CD8-positive, alpha-beta memory T cell (primary cell): ENCODE measurements around the gene MKI67. TPM values are rescaled to one million over a fixed set of nuclear protein-coding genes. Genes with fewer than 3 reads are reported as not detected.

Experiments used
- CTCF ChIA-PET: fragments of 350-600 bp; sonication (Branson Sonifier 250); formaldehyde crosslinking; loops from one replicate; lab custom pipeline; 2021; ENCODE audit warnings: antibody characterized with exemption; lab: Charles Lee
- POLR2A ChIA-PET: fragments of 350-600 bp; sonication (Branson Sonifier 250); formaldehyde crosslinking; loops from one replicate; lab custom pipeline; 2021; ENCODE audit warnings: antibody characterized with exemption; lab: Charles Lee
- DNase-seq, 5 donors: peaks; one replicate each; pipeline versions ENCODE4 v3.0.0 to v3.0.0-alpha.2; 2020 to 2022; ENCODE audit warnings: mixed read lengths in 1 of 5
- H3K27ac ChIP-seq: one replicate; pipeline ENCODE4 v1.7.0; 2013; ENCODE audit warnings: low read depth, mild to moderate bottlenecking, low read length, moderate library complexity
- H3K27me3 ChIP-seq: 2 replicates; pipeline ENCODE4 v1.7.0; 2013; ENCODE audit warnings: low read length, mild to moderate bottlenecking; ENCODE audit not compliant: insufficient read depth, poor library complexity, severe bottlenecking
- H3K36me3 ChIP-seq: 2 replicates; pipeline ENCODE4 v1.7.0; 2013; ENCODE audit warnings: mild to moderate bottlenecking, low read length, moderate library complexity; ENCODE audit not compliant: insufficient read depth
- H3K4me1 ChIP-seq: 2 replicates; pipeline ENCODE4 v1.7.0; 2013; ENCODE audit warnings: mild to moderate bottlenecking, low read length, moderate library complexity; ENCODE audit not compliant: insufficient read depth
- H3K4me3 ChIP-seq: 2 replicates; pipeline ENCODE4 v1.7.0; 2013; ENCODE audit warnings: mild to moderate bottlenecking, low read length
- H3K9me3 ChIP-seq: 2 replicates; pipeline ENCODE4 v1.7.0; 2013; ENCODE audit warnings: mild to moderate bottlenecking, low read length
- H3K27ac Mint-ChIP-seq, 8 donors: one replicate each; pipeline ENCODE4 v1.8.0; 2020 to 2021; ENCODE audit warnings: mixed read lengths in 8 of 8, mild to moderate bottlenecking in 6 of 8, inconsistent platforms in 3 of 8, moderate library complexity in 3 of 8
- H3K27me3 Mint-ChIP-seq, 2 donors: one replicate each; pipeline ENCODE4 v1.8.0; 2020 to 2021; ENCODE audit warnings: mixed read lengths in 2 of 2, mild to moderate bottlenecking in 1 of 2, moderate library complexity in 1 of 2
- H3K36me3 Mint-ChIP-seq, 3 donors: one replicate each; pipeline ENCODE4 v1.8.0; 2020 to 2021; ENCODE audit warnings: mixed read lengths in 3 of 3, inconsistent platforms in 1 of 3, mild to moderate bottlenecking in 1 of 3
- H3K4me1 Mint-ChIP-seq, 3 donors: one replicate each; pipeline ENCODE4 v1.8.0; 2020 to 2021; ENCODE audit warnings: mixed read lengths in 3 of 3, inconsistent platforms in 1 of 3, mild to moderate bottlenecking in 1 of 3
- H3K4me3 Mint-ChIP-seq, 7 donors: one replicate each; pipeline ENCODE4 v1.8.0; 2020 to 2021; ENCODE audit warnings: mixed read lengths in 7 of 7, mild to moderate bottlenecking in 6 of 7, moderate library complexity in 4 of 7, inconsistent platforms in 2 of 7
- H3K9me3 Mint-ChIP-seq, 5 donors: one replicate each; pipeline ENCODE4 v1.8.0; 2020 to 2022; ENCODE audit warnings: mixed read lengths in 5 of 5, mild to moderate bottlenecking in 3 of 5, moderate library complexity in 2 of 5, inconsistent platforms in 1 of 5
- polyA plus RNA-seq: library from polyadenylated mRNA; unstranded; fragments of 300-500 nt; fragmentation: Illumina TruSeq; gene quantifications from one replicate; pipeline ENCODE4 v1.2.3, GENCODE V29; 2021
- total RNA-seq, 2 experiments: library from RNA; stranded (reverse); gene quantifications; one replicate each; pipeline ENCODE4 v1.2.3, GENCODE V29; 2021

The MKI67 gene
- total and polyA plus RNA-seq, 3 experiments from 2014 or later, result 0.70 to 136 (median 113) TPM

GRCh38 chr10:128124813-128125403 is 1.3 kb downstream of the MKI67 start:
- Mint-ChIP-seq H3K4me3 (peak overlapping the region; percentile 87 to 94 (median 91)), H3K36me3 (peaks cover 0 to 1% (median 0%) of the 10 kb centered on the region in 3 donors), H3K27ac (peak overlapping the region in 5 of 8 donors; percentile 43 to 86 (median 67)), H3K27me3 (peaks cover 19 to 37% of the 10 kb centered on the region in 2 donors), H3K9me3 (no peaks in the 10 kb centered on the region), H3K4me1 (peaks cover 31 to 61% (median 49%) of the 10 kb centered on the region in 3 donors)
- DNase-seq, result no peak
- Histone ChIP-seq H3K4me3 (peak overlapping the region; percentile 64), H3K9me3 (no peaks in the 10 kb centered on the region), H3K4me1 (peaks cover 22% of the 10 kb centered on the region), H3K27ac (peak overlapping the region; percentile 58), H3K36me3 (no peaks in the 10 kb centered on the region), H3K27me3 (peaks cover 21% of the 10 kb centered on the region)
- ChIA-PET CTCF (interaction anchor here (0.9 to 1.9 kb wide), 3 partner anchors 12 to 56 kb away, joined by 3 to 6 read pairs (median 5); no protein-coding TSS in a partner anchor), POLR2A (no interaction called here)

- H3K36me3 ChIP-seq, result no peaks in the 10 kb centered on the region
Observed at GRCh38 chr10:128123846-128124245, 2.4 kb downstream of the MKI67 start.

GRCh38 chr10:128122931-128123330 is 3.3 kb downstream of the MKI67 start:
- H3K4me3 Mint-ChIP-seq, result peak overlapping the region in 3 of 7 donors; percentile 7 to 57 (median 23)
- H3K9me3 Mint-ChIP-seq, result no peaks in the 10 kb centered on the region
- no peak for DNase-seq
- ChIA-PET POLR2A (no interaction called here), CTCF (interaction anchor here (1.1 to 1.9 kb wide), 2 partner anchors 26 to 89 kb away, joined by 5 read pairs; no protein-coding TSS in a partner anchor)
- Histone ChIP-seq H3K9me3 (no peaks in the 10 kb centered on the region), H3K27me3 (peaks cover 21% of the 10 kb centered on the region), H3K4me3 (no peak overlapping the region), H3K27ac (no peak overlapping the region), H3K4me1 (peaks cover 22% of the 10 kb centered on the region), H3K36me3 (no peaks in the 10 kb centered on the region)
- H3K27ac Mint-ChIP-seq, result peak overlapping the region in 3 of 8 donors; percentile 35 to 87 (median 47)
- H3K36me3 Mint-ChIP-seq, result peaks cover 0 to 1% (median 0%) of the 10 kb centered on the region in 3 donors
- H3K4me1 Mint-ChIP-seq, result peaks cover 31 to 69% (median 49%) of the 10 kb centered on the region in 3 donors
- H3K27me3 Mint-ChIP-seq, result peaks cover 19 to 40% of the 10 kb centered on the region in 2 donors

More at GRCh38 chr10:128123846-128124245, 2.4 kb downstream of the MKI67 start:
- Histone ChIP-seq H3K27ac (no peak overlapping the region), H3K4me1 (peaks cover 22% of the 10 kb centered on the region), H3K9me3 (no peaks in the 10 kb centered on the region), H3K4me3 (no peak overlapping the region), H3K27me3 (peaks cover 21% of the 10 kb centered on the region)
- Mint-ChIP-seq H3K27me3 (peaks cover 19 to 37% of the 10 kb centered on the region in 2 donors), H3K9me3 (no peaks in the 10 kb centered on the region), H3K4me1 (peaks cover 31 to 69% (median 49%) of the 10 kb centered on the region in 3 donors), H3K4me3 (peak overlapping the region in 4 of 7 donors; percentile 24 to 92 (median 74)), H3K27ac (peak overlapping the region in 1 of 8 donors; percentile 18), H3K36me3 (peaks cover 0 to 1% (median 0%) of the 10 kb centered on the region in 3 donors)
- POLR2A ChIA-PET, result no interaction called here
- CTCF ChIA-PET, result interaction anchor here (1.0 to 1.9 kb wide), 4 partner anchors 11 to 88 kb away, joined by 3 to 6 read pairs (median 5); no protein-coding TSS in a partner anchor
- DNase-seq, result no peak

GRCh38 chr10:128121750-128122412 is 4.3 kb downstream of the MKI67 start:
- Mint-ChIP-seq H3K9me3 (no peaks in the 10 kb centered on the region), H3K36me3 (peaks cover 0 to 1% (median 0%) of the 10 kb centered on the region in 3 donors), H3K27me3 (peaks cover 19 to 40% of the 10 kb centered on the region in 2 donors), H3K4me3 (peak overlapping the region in 1 of 7 donors; percentile 20), H3K4me1 (peaks cover 27 to 64% (median 45%) of the 10 kb centered on the region in 3 donors), H3K27ac (peak overlapping the region in 2 of 8 donors; percentile 13 to 25)
- Histone ChIP-seq H3K36me3 (no peaks in the 10 kb centered on the region), H3K27me3 (peaks cover 21% of the 10 kb centered on the region), H3K27ac (no peak overlapping the region), H3K4me1 (peaks cover 21% of the 10 kb centered on the region), H3K9me3 (no peaks in the 10 kb centered on the region), H3K4me3 (no peak overlapping the region)
- no peak for DNase-seq
- CTCF ChIA-PET, result no interaction called here
- POLR2A ChIA-PET, result no interaction called here

GRCh38 chr10:128116851-128117615 is 9.2 kb downstream of the MKI67 start:
- Histone ChIP-seq H3K9me3 (no peaks in the 10 kb centered on the region), H3K4me3 (no peak overlapping the region), H3K36me3 (no peaks in the 10 kb centered on the region), H3K4me1 (no peaks in the 10 kb centered on the region), H3K27me3 (no peaks in the 10 kb centered on the region), H3K27ac (no peak overlapping the region)
- no peaks in the 10 kb centered on the region for H3K9me3 Mint-ChIP-seq
- no peak overlapping the region for H3K27ac Mint-ChIP-seq
- DNase-seq, result no peak
- peaks cover 4 to 32% (median 7%) of the 10 kb centered on the region in 3 donors for H3K4me1 Mint-ChIP-seq
- ChIA-PET POLR2A (no interaction called here), CTCF (interaction anchor here (1.4 to 1.6 kb wide), 2 partner anchors 14 to 52 kb away, joined by 4 read pairs; no protein-coding TSS in a partner anchor)
- H3K4me3 Mint-ChIP-seq, result no peak overlapping the region
- H3K36me3 Mint-ChIP-seq, result no peaks in the 10 kb centered on the region
- H3K27me3 Mint-ChIP-seq, result peaks cover 0 to 8% of the 10 kb centered on the region in 2 donors

- Mint-ChIP-seq H3K27ac (no peak overlapping the region), H3K4me3 (no peak overlapping the region), H3K27me3 (peaks cover 0 to 3% of the 10 kb centered on the region in 2 donors), H3K36me3 (no peaks in the 10 kb centered on the region), H3K4me1 (peaks cover 4 to 27% (median 4%) of the 10 kb centered on the region in 3 donors), H3K9me3 (no peaks in the 10 kb centered on the region)
- no peaks in the 10 kb centered on the region for H3K36me3 ChIP-seq
- CTCF ChIA-PET, result interaction anchor here (1.1 to 1.6 kb wide), 3 partner anchors 13 to 81 kb away, joined by 3 to 4 read pairs (median 4); no protein-coding TSS in a partner anchor
- no peak for DNase-seq
- POLR2A ChIA-PET, result no interaction called here
- no peak overlapping the region for H3K4me3 ChIP-seq
- no peaks in the 10 kb centered on the region for H3K9me3 ChIP-seq
- H3K4me1 ChIP-seq, result no peaks in the 10 kb centered on the region
- no peak overlapping the region for H3K27ac ChIP-seq
- no peaks in the 10 kb centered on the region for H3K27me3 ChIP-seq
Observed at GRCh38 chr10:128116187-128116586, 10.0 kb downstream of the MKI67 start.

GRCh38 chr10:128115356-128115755 is 10.9 kb downstream of the MKI67 start:
- no peaks in the 10 kb centered on the region for H3K36me3 Mint-ChIP-seq
- Histone ChIP-seq H3K4me1 (no peaks in the 10 kb centered on the region), H3K4me3 (no peak overlapping the region), H3K36me3 (no peaks in the 10 kb centered on the region), H3K27me3 (no peaks in the 10 kb centered on the region), H3K27ac (no peak overlapping the region), H3K9me3 (no peaks in the 10 kb centered on the region)
- no peaks in the 10 kb centered on the region for H3K9me3 Mint-ChIP-seq
- no peak overlapping the region for H3K4me3 Mint-ChIP-seq
- CTCF ChIA-PET, result interaction anchor here (0.8 to 1.1 kb wide), 2 partner anchors 80 to 97 kb away, joined by 3 read pairs; no protein-coding TSS in a partner anchor
- no peak for DNase-seq
- peaks cover 0 to 3% of the 10 kb centered on the region in 2 donors for H3K27me3 Mint-ChIP-seq
- H3K4me1 Mint-ChIP-seq, result peaks cover 0 to 18% (median 0%) of the 10 kb centered on the region in 3 donors
- POLR2A ChIA-PET, result no interaction called here
- H3K27ac Mint-ChIP-seq, result no peak overlapping the region
